C4-2B (cell line): Measurements from ENCODE around the gene UBE3A.

ENCODE experiments used
- H3K27ac ChIP-seq: fragments of 450-650 bp; 2 replicates; pipeline ENCODE4 v1.5.1; 2017
- CTCF ChIP-seq: fragments of 450-650 bp; conservative IDR thresholded peaks from 2 replicates; pipeline ENCODE4 v1.5.1; 2017; ENCODE audit warnings: mild to moderate bottlenecking
- ZFX ChIP-seq: fragments of 450-650 bp; IDR thresholded peaks from 2 replicates; pipeline ENCODE4 v1.6.1; 2017

UBE3A gene

GRCh38 chr15:25403771-25404170 lies 35.1 kb downstream of the UBE3A start:
- TF ChIP-seq ZFX (no peak), CTCF (no peak)

GRCh38 chr15:25402342-25402741 lies 36.5 kb downstream of the UBE3A start:
- no peak overlapping the region for H3K27ac ChIP-seq
- TF ChIP-seq CTCF (no peak), ZFX (no peak)

More at GRCh38 chr15:25403771-25404170, 35.1 kb downstream of the UBE3A start:
- H3K27ac ChIP-seq = no peak overlapping the region

GRCh38 chr15:25401501-25401900 lies 37.3 kb downstream of the UBE3A start:
- no peak overlapping the region for H3K27ac ChIP-seq
- TF ChIP-seq ZFX (no peak), CTCF (no peak)

DNA sequence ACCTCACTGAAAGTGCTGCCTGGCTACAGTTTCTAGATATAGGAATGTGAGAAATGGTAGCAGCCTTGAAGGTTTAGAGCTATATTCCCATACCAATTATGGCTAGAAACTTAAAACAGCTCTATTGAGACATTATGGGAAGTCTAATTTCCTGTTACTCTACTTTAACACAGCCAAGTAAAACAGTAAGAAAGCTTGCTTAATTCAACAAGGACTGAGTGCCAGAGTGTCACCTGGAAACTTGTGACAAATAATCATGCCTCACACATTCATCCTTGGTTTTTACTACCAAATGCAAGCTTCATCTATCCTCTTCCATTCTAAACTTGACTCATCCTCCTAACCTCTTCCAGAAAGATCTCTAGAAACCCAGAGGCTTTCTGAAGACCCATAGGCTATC lies 41.7 kb downstream of the UBE3A start:
- TF ChIP-seq CTCF = no peak
- TF ChIP-seq ZFX = no peak
- no peak overlapping the region for H3K27ac ChIP-seq

GRCh38 chr15:25394898-25395297 lies 43.9 kb downstream of the UBE3A start:
- TF ChIP-seq CTCF (no peak), ZFX (no peak)
- H3K27ac ChIP-seq = no peak overlapping the region

DNA sequence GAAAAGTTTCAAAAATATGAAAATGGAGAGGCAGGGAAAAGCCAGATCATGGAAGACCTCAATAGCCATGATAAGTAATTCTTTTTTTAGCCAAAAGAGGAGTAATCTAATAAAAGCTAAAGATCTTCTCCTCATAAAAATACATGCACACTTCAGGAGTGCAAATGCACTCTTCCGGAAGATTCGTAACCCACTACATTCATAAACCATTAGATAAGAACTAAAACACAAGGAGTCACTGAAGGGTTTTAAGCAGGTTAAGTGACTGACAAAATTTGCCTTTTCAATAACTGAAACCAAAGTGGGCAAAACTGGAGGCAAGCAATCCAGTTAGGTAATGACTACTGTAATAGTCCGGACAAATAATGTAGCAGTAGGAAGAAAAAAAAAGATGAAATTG lies 46.0 kb downstream of the UBE3A start:
- H3K27ac ChIP-seq = no peak overlapping the region
- TF ChIP-seq CTCF = no peak
- no peak for TF ChIP-seq ZFX

GRCh38 chr15:25391971-25392721 lies 46.7 kb downstream of the UBE3A start:
- H3K27ac ChIP-seq = no peak overlapping the region
- TF ChIP-seq ZFX = no peak
- TF ChIP-seq CTCF = no peak
